HG03469 (cell line): ENCODE measurements around the gene ATP5F1B.
"Not testable (repeated sequence)": the region's sequence is repeated elsewhere in the genome, so short reads cannot be mapped to it uniquely, and the experiment has no call there.

ENCODE experiments used
- ATAC-seq: cut with Tn5 transposase; IDR thresholded peaks from one replicate; pipeline ENCODE4 v1.9.1; 2021; ENCODE audit warnings: mild to moderate bottlenecking, moderate library complexity, moderate number of reproducible peaks; ENCODE audit not compliant: unreplicated experiment

The ATP5F1B gene

DNA sequence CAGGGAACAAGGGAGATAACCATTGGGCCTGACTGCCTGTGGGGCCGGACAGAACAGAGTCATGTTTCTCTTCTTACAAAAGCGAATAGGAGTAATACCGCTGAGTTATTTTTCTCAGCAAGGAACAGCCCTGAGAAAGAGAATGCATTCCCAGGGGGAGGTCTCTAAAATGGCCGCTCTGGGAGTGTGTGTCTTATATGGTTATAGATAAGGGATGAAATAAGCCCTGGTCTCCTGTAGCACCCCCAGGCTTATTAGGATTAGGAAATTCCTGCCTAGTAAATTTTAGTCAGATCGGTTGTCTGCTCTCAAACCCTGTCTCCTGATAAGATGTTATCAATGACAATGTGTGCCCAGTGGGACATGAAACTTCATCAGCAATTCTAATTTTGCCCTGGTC is 8.0 kb upstream of the ATP5F1B start:
- ATAC-seq, result not testable (repeated sequence)

DNA sequence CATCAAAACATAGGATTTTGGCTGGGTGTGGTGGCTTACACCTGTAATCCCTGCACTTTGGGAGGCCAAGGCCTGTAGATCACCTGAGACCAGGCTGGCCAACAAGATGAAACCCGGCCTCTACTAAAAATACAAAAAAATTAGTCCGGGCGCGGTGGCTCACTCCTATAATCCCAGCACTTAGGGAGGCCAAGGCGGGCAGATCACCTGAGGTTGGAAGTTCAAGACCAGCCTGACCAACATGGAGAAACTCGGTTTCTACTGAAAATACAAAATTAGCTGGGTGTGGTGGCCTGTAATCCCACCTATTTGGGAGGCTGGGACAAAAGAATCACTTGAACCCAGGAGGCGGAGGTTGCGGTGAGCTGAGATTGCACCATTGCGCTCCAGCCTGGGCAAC is 2.2 kb upstream of the ATP5F1B start:
- ATAC-seq, result not testable (repeated sequence)

- no peak for ATAC-seq
Measured at GRCh38 chr12:56645201-56645716, 525 bp downstream of the ATP5F1B start.

GRCh38 chr12:56644654-56645053 is 1.1 kb downstream of the ATP5F1B start:
- ATAC-seq, result no peak

DNA sequence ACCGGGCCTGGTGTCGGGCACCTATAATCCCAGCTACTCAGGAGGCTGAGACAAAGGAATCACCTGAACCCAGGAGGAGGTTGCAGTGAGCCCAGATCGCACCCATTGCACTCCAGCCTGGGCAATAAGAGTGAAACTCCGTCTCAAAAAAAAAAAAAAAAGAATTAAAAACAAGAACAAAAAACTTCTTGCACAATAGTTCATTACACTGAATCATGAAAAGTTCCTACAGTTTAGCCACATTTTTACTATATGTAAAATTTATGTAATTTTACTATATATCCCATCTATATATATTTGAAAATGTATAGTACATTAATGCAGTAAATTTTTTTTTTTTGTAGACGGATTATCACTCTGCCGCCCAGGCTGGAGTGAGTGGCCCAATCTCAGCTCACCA is 4.6 kb downstream of the ATP5F1B start:
- no peak for ATAC-seq

DNA sequence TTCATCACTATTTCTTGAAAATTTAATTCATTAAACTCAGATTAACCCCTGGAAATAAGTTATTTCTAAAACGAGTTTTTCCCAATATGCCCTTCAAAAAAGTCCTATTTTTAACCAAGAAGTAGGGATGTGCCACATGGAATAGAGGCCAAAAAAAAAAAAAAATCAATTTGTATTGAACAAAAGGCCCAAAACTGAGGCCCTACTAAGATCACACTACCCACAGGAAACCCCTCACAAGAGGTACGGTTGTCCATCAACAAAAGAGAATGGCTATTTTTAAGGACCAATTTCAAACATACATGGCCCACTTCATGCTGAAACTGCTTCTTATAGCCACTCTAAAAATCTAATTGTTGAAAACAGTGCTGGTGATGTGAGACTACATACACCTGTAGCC is 8.2 kb downstream of the ATP5F1B start:
- ATAC-seq, result no peak

GRCh38 chr12:56636675-56637540 is 8.9 kb downstream of the ATP5F1B start:
- ATAC-seq, result peak; percentile 32

DNA sequence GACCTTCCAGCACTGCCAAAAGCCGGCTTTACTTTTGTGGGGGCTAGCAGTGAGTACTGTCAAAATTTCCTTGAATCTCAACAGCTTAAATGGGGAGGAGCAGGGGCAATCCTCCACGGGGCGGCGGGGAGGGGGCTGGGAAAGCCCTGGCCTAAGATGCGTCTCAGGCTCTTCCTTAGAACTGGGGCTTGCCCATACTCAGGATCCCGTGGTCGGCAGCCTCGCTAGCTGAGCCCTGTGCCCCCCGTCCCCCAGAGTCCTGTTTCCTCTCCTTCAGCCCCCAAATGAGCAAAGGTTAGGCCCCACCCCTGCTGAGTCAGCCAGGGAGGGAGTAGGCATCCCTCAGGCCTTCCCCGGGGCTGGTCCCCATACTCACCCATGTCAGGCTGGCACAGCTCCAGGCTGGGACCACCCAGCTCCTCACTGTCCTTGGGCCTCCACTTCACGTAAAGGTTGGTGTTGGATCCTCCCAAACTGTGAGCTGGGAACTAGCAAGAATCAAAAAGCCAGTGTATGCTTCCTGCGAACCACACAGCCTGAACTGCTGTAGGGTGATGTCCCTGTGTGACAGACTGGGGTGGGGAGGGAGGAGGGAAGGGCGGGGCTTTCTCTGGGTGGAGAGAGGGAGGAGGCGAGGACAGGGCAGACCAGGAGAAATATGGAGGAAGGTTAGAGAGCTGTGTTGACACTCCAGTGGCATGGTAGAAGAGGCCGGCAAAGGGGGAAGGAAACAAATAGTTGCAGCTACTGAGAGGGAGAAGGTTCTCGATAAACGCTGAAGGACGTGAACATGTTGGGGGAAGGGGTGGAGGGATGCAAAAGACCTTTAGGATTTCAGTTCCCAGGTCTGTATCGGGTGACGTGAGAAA is 9.7 kb downstream of the ATP5F1B start:
- ATAC-seq, result peak; percentile 18

DNA sequence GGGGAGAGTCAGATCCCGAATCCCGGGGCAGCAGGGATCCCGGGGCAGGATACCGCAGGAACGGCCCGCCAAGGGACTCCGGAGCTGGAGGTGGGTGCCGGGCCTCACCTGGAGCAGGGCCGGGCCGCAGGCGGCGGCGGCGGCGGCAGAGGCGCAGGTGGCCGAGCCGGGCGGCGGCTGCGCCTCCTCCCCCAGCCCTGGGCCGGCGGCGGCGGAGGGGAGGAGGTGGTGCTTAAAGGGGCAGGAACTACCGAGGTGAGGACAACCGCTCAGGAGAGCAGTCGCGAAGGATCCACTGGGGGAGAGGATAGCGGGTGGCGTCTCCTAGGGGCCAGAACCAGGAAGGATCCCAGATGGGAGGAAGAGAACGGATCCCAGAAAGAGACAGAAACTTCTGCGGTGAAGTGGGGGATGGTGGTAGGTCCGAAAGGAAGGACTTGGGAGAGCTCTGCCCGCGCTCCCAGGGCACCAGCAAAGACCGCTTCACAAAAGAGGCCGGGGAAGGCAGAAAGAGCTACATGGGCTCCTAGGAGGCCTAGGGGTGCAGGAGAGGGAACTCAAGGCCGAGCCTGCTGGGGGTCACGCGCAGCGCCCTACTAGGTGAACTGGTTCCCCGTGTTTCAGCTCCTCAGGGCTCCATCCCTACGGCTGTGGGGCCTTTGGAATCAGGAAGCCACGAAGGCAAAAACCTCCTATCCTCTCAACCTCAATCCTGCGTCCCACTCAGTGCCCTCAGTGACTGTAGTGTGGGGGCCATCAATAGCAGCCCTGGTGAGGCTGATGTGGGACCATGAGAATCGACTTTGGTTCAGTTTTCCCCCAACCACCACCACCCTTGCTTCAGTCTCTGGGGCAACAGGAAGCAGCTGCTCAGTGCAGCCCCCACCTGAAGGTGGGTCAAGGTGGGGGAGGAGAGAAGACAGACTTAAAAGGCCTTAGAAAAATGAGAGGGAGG is 10.7 kb downstream of the ATP5F1B start:
- ATAC-seq, result no peak

GRCh38 chr12:56634242-56634836 is 11.4 kb downstream of the ATP5F1B start:
- no peak for ATAC-seq

DNA sequence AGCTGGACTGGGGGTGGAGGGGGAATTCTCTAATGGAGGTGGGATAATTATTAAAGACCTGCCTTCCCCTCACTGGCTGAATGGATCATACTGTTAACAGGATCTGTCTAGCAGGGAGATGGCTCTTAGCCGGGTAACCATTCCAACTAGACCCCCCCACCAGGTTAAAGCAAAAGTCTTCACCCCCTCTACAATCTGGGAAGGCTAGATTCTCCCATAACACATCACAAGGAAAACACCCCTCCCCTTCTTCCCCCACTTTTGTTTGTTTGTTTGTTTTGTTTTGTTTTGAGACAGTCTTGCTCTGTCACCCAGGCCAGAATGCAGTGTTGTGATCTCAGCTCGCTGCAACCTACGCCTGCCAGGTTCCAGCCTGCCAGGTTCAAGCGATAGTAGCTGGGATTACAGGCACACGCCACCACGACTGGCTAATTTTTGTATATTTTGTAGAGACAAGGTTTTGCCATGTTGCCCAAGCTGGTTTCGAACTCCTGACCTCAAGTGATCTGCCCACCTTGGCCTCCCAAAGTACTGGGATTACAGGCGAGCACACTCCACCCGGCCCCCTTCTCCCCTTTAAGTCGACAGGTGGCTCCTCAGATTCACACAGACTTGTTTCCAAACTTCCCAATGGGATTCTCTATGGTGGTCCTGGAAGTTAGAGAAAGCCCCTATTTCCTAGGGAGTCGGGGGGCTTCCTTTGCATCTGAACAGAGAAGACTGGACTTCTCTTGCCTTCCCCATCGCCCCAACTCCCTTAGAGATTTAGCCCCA is 12.1 kb downstream of the ATP5F1B start:
- ATAC-seq, result no peak

DNA sequence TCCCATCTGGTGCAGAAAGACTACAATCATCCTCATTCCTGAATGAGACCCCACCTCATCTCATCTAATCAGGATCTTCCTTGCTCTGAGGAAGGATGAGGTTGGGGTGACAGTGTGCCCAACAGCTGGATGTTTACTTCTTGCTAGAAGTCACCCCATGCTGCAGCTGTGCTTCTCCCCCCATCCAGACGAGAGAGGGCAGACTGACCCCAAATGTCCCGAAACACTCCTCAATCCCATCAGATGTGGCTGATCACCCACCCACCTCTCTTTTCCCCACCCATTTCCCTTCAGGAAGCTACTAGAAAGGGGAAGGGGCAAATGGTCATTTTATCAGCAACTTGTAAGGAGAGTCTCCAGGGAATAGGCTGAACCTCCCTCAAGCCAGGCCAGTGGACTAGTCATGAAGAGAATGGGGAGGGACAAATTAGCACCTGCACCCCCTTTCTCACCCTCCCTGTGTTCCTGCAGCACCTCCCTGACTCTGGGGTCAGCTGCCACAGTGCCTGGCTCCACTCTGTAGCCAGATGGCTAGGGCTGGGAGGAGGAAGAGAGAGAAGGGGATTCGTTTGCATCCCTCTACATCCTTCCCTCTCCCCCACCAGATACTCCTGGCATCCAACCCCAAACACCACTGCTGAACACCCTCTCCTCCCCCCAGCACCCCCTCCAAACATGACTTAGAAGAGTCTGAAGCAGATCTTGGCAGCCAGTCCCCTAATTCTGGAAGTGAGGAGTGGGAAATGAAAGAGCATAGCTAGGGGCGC is 12.9 kb downstream of the ATP5F1B start:
- ATAC-seq, result no peak

DNA sequence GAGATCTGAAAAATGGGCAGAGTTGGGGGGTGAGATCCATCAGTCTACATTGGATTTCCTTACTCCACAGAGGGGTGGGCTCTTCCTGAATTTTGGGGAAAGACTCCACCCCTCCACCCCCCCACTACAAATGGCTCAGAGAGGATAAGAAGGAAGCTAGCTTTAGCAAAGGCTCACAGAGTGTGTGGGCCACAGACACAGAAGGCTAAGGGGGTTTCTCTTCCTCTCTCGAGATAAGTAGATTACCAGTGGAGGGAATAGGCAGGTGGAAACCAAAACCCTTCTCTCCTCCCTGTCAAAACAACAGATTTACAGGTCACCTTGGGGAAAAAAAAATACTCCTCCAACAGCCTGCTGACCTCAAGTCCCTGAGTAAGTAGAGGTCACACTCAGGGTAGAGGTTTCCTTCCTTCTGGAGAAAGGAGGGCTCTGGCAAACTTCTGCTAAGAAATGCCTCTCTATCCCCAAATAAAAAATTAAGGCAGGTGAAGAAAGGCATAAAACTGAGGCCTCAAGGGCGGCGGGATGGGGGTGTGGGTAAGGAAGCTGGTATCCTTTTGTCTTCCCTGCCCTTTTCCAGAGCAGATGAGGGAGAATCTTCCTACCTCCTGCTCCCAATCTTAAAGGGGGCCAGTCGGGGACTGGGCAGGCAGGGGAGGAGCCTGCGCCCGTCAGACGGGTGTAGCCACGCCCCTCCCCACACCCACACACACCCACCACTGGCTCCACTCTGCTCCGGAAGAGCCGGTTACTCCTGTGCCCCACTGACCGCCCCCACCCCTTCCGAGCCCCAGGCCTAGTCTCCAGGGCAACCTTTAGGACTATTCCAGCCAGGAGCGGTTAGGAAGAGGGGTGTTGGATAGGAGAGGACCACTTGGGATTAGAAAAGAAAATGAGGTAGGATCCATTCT is 13.7 kb downstream of the ATP5F1B start:
- ATAC-seq, result no peak

DNA sequence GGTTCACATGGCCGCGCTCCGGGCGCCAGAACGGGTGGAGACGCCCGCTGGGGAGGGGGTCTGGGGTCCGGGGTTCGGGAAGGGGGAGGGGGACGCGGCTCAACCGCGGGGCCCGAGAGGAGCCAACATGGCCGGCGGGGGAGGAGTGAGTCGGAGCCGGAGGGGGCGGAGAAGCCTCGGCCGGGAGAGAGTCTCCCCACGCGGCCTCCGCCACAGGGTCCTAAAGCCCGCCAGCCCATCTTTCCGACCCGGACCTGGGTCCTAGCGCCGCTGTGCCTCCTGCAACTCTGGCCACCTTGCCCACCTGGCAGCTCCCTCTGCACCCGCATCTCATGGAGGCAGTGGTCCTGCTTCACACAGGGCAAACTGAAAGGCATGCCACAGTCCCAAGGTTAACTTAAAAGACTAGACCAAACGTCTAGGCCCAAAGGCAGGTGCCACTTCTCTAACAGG is 15.6 kb downstream of the ATP5F1B start, which contains the start of gene BAZ2A:
TSS of gene BAZ2A (minus strand) at position 147 of the 453 bp plus-strand sequence. CDS start 12,796 bp downstream, outside the sequence.
- peak; percentile 35 for ATAC-seq

- no peak for ATAC-seq
Measured at GRCh38 chr12:56629459-56630179, 16.2 kb downstream of the ATP5F1B start.

- no peak for ATAC-seq
Measured at GRCh38 chr12:56628671-56629458, 16.9 kb downstream of the ATP5F1B start.
